Caki2 (cell line): Measurements from ENCODE around the gene COL1A1. TPM values are rescaled to one million over a fixed set of nuclear protein-coding genes. Genes with fewer than 3 reads are reported as not detected.

ENCODE experiments used
- DNase-seq: peaks from one replicate; pipeline ENCODE4 v3.0.0-alpha.2; 2015; ENCODE audit warnings: low read depth
- in situ Hi-C: cut with HindIII; loops from 2 replicates; pipeline ENCODE4 v1.10.0; 2016; ENCODE audit warnings: low sequenced_read_pairs, low pct_unique_long_range_greater_than_20kb, mixed read lengths
- total RNA-seq: library from RNA; depleted of rRNA; stranded (reverse); fragments of >200 nt; shearing (Covaris generic); gene quantifications from 2 replicates; pipeline ENCODE4 v1.2.3, GENCODE V29; 2014; ENCODE audit warnings: low replicate concordance; rRNA removed

The COL1A1 gene
- total RNA-seq, 1 experiment from 2014 or later: 4.6 TPM

GRCh38 chr17:50141745-50142110 lies 59.7 kb downstream of the COL1A1 start:
- in situ Hi-C loops: no loop called here
- no peak for DNase-seq

DNA sequence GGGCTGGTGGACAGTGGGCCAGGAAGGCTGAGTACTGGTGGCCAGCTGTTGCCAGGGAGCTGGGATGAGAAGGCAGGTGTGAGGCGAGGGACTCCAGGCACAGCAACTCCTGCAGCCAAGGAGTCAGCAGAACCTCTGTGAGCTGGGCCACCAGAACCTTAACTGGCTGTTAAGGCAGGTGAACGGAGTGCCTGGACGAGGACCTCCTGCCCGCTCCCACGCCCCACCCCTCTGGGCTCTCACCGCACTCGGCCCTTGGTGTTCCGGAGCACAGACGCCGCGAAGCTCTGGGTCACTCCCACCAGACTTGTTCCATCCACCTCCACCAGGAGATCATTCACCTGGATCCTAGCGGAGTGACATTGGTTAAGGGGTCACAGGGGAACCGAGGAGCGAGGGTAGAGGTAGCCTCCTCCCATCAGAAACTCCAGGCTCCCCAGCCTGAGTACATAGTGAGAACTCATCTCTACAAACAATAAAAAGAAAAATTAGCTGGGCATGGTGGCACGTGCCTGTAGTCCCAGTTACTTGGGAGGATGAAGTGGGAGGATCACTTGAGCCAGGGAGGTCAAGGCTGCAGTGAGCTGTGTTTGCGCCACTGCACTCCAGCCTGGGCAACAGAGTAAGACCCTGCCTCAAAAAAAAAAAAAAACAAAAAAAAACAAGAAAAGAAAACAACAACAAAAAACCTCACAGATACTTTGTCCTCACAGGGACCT lies 60.2 kb downstream of the COL1A1 start:
- DNase-seq: no peak
- in situ Hi-C loops: no loop called here

DNA sequence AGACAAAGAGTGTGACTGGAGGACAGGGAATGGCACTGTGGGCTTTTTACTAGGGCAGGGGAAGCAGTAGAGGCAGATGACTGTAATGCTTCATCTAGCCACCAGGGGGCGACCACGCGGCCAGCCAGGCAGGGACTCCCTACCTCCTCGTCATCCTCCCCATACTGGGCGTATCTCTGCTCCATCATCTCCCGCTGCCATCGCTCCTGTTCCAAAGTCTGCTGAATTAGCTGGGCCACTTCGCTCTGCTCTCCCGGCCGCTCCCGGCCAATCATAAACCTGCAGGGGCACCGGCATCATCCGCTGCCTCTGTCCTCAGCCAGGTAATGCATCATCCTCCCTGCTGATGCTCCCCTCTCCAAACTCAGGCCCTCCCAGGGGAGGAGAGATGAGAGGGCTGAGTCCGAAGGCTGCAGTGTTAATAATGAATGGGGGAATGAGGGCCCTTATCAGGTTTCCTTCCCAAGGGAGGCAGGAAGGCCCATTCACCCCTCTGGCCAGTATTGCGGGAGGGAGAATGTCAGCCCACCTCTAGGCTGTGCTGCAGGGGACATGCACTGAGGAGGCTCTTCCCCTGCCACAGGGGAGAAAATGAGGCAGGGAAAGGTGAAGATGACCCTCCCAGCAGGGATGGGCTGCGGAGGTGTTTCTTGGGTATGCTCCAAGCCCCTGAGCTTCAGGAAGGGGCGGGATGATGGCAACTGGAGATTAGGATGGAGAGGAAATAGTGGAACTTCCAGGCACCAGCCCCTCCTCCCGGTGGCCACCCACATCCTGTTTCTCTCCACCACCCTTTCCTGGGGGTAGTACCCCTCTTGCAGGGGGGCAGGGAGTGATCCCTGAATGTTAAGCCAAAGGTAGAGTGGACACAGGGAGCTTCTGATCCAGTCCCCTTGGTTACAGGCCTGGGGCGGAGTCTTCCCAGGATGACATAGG lies 61.2 kb downstream of the COL1A1 start:
- no peak for DNase-seq
- in situ Hi-C loops: no loop called here

- in situ Hi-C loops: no loop called here
- DNase-seq: no peak
These were observed 62.1 kb downstream of the COL1A1 start for GRCh38 chr17:50139185-50139783.

- no peak for DNase-seq
- in situ Hi-C loops: no loop called here
These were observed 64.4 kb downstream of the COL1A1 start for GRCh38 chr17:50137042-50137441.

DNA sequence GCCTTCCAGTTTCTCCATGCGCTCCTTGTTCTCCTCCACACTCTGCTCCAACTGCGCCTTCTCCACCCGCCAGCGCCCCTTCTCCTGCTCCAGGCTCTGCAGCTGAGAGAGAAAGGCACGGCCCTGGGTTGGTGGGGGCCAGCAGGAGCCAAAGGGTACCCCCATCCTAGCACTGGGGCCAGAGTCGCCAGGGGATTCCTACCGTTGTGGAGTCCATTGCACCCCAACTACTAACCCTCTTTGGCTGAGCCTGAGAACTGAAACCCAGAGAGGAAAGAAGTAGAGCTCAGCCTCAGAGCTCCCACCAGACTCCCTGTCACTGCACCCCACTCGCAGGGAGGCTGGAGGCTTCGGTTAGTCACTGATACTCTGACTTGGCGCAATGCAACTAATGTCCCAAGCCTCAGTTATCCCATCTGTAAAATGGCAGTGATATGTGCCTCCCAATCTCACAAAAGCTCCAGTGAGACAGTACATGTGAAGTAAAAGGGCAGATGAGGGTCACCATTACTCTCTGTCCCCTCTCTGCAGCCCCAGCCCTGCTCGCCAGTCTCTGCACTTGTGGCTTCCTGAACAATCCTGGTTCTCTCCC lies 65.2 kb downstream of the COL1A1 start:
- no peak for DNase-seq
- in situ Hi-C loops: no loop called here

DNA sequence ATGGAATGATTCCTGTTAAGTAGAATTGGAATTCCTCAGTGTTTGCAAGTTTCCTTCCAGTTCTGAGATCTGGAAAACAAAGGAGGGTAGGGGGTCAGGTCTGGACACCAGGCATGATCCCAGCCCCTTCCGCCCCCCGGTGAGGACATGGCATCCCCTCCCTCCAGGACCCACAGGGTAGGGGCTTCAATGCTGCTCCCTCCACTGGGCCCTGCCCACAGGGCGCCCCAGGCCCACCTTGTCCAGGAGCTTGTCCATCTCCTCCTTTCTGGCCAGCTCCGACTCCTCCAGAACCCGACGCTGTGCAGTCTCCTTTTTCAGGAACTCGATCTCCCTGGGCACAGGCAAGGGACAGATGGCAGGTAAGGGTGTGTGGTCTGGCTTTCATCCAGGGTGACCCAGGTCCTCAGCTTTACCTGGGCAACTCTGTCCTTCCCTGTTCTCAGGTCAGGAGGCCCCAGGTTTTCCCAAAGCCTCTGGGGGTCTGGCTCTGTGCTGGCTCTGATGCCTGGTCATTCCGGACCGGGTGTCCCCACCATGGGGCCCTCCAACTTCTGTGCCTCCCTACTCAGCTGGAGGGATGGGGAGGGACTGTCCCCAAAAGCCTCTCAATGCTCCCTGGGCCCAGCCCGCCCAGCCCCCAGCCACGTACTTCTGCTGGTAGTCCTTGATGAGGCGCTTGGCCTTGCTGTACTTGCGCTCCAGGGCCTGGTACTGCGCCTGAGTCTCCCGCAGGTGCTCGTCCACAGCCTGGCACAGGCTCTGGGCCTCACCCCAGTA lies 65.9 kb downstream of the COL1A1 start:
- no peak for DNase-seq
- in situ Hi-C loops: no loop called here

DNA sequence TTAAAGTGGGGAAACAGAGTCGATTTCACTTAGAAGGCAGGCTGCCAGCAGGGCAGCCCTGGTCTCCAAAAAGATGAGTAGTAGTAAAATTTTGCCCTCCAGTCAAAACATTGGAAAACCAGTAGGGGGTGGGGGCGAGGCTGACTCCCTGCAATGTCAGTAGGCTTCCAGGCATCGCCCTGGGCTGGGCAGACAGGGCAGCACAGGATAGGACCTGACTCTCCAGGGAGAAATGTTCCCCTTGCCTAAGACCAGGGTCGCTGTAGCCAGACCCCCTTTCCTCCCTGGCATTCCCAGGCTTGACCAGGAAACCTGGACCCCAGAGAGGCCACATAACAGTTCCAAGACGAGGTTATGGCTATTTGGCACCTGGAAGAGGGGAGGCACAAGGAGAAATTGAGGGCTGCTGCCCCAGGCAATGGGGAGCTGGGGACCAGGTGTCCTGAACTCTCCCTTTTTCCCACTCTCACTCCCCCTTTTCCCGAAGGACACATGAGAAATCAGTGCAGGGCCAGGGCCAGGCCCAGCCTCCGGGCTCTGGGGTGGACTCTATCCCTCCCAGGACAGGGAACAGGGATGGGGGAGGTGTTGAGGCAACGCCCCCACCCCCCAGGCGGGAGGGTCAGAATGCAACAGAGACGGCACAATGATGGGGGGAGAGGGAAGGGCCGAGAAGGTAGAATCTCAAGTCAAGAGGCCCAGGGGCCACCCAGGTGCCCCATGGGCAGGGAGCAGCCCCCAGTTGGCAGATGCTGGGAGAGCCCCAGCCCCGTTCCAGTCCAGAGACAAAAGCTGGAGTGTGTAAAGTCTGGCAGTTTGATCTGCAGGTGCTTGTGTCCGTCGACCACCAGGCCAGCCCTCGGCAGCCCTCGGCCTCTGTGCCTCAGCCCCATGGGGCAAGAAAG lies 67.0 kb downstream of the COL1A1 start:
- no peak for DNase-seq
- in situ Hi-C loops: no loop called here

- in situ Hi-C loops: no loop called here
- no peak for DNase-seq
These were observed 67.7 kb downstream of the COL1A1 start for GRCh38 chr17:50133769-50134099.

Other genes starting within 250 kb of the COL1A1 start
- gene DLX4, start 232.4 kb downstream of the COL1A1 start, total RNA-seq: 0.52 TPM in 1 of 2 replicates, not detected in the other
- gene DLX3, start 206.4 kb downstream of the COL1A1 start, total RNA-seq: not detected in 2 replicates
- 419 and 501 TPM in 2 replicates for gene ITGA3, start 145.5 kb downstream of the COL1A1 start, total RNA-seq
- gene PDK2, start 106.3 kb downstream of the COL1A1 start, total RNA-seq: 17.8 and 58.4 TPM in 2 replicates
- 0.07 and 0.26 TPM in 2 replicates for gene SAMD14, start 71.5 kb downstream of the COL1A1 start, total RNA-seq
- 31.5 and 34.7 TPM in 2 replicates for gene PPP1R9B, start 51.0 kb downstream of the COL1A1 start, total RNA-seq
- gene SGCA, start 35.6 kb downstream of the COL1A1 start, total RNA-seq: not detected in 2 replicates
- 0.44 and 1.9 TPM in 2 replicates for gene TMEM92, start 72.8 kb upstream of the COL1A1 start, total RNA-seq
- gene XYLT2, start 144.5 kb upstream of the COL1A1 start, total RNA-seq: 39.4 and 53.5 TPM in 2 replicates
- 62.3 and 126 TPM in 2 replicates for gene MRPL27, start 171.6 kb upstream of the COL1A1 start, total RNA-seq
- 16.9 and 19.0 TPM in 2 replicates for gene EME1, start 171.6 kb upstream of the COL1A1 start, total RNA-seq
- gene LRRC59, start 195.9 kb upstream of the COL1A1 start, total RNA-seq: 250 and 251 TPM in 2 replicates
- gene ACSF2, start 224.6 kb upstream of the COL1A1 start, total RNA-seq: 33.1 and 62.2 TPM in 2 replicates